Thymus (tissue), 14 donors: ENCODE results near the gene NDUFAF3. TPM values are rescaled to one million over a fixed set of nuclear protein-coding genes. Genes with fewer than 3 reads are reported as not detected.

Experiments used
- DNase-seq, 9 donors: peaks; one replicate each; pipeline ENCODE4 v3.0.0-alpha.2; 2013; ENCODE audit warnings: low spot score in 9 of 9, low read depth in 6 of 9, missing footprints in 1 of 9
- H3K27ac ChIP-seq, 2 donors: one replicate each; pipeline ENCODE4 v1.5.1; 2013; ENCODE audit warnings: control low read depth in 1 of 2, low read depth in 1 of 2, low read length in 1 of 2, mild to moderate bottlenecking in 1 of 2, moderate library complexity in 1 of 2
- H3K27me3 ChIP-seq, 2 donors: one replicate each; pipeline ENCODE4 v1.5.1; 2013; ENCODE audit warnings: low read length in 1 of 2; ENCODE audit not compliant: control insufficient read depth in 2 of 2, insufficient read depth in 1 of 2
- H3K36me3 ChIP-seq, 2 donors: one replicate each; pipeline ENCODE4 v1.5.1; 2013; ENCODE audit warnings: low read length in 1 of 2, mild to moderate bottlenecking in 1 of 2, moderate library complexity in 1 of 2; ENCODE audit not compliant: control insufficient read depth in 2 of 2, insufficient read depth in 2 of 2
- H3K4me1 ChIP-seq, 2 donors: one replicate each; pipeline ENCODE4 v1.5.1; 2013; ENCODE audit warnings: low read length in 2 of 2; ENCODE audit not compliant: control insufficient read depth in 2 of 2, insufficient read depth in 2 of 2
- H3K4me3 ChIP-seq, 2 donors: one replicate each; pipeline ENCODE4 v1.5.1; 2013; ENCODE audit warnings: low read length in 2 of 2, control low read depth in 1 of 2, mild to moderate bottlenecking in 1 of 2
- H3K9me3 ChIP-seq, 2 donors: one replicate each; pipeline ENCODE4 v1.5.1; 2013; ENCODE audit warnings: low read length in 1 of 2, mild to moderate bottlenecking in 1 of 2; ENCODE audit not compliant: control insufficient read depth in 2 of 2, insufficient read depth in 1 of 2
- WGBS: extraction: QIAGEN DNeasy Blood & Tissue Kit; methylation state at CpG from one replicate; pipeline ENCODE4 v1.1.7; 2013; 5-methylcytosine and 5-hydroxymethylcytosine counted together
- long read RNA-seq, 10 donors: transcript quantifications; one replicate each; lab custom pipeline, GENCODE V29; 2026
- polyA plus RNA-seq: library from polyadenylated mRNA; stranded (reverse); fragments of 200-250 nt; gene quantifications from one replicate; pipeline ENCODE4 v1.2.3, GENCODE V29; 2013
- total RNA-seq: library from RNA; stranded (reverse); fragments of 120-200 nt; gene quantifications from one replicate; pipeline ENCODE4 v1.2.4, GENCODE V29; 2013
- donor health status: healthy.

The NDUFAF3 gene, protein sequence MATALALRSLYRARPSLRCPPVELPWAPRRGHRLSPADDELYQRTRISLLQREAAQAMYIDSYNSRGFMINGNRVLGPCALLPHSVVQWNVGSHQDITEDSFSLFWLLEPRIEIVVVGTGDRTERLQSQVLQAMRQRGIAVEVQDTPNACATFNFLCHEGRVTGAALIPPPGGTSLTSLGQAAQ
- total RNA-seq (71.7 TPM), polyA plus RNA-seq (65.0 TPM)
- long read RNA-seq, donor 1, transcript NDUFAF3-202 (5 exons, 2,012 nt), result major isoform, 6 of 9 reads
- long read RNA-seq, donor 1, partial matches to known transcripts, result 0 of 9 reads
- long read RNA-seq, donor 1, other reads (novel, unspliced or antisense), result 0 of 9 reads
- long read RNA-seq, donor 2, transcript NDUFAF3-202 (5 exons, 2,012 nt), result major isoform, 118 of 139 reads
- long read RNA-seq, donor 2, partial matches to known transcripts, result 5 of 139 reads
- long read RNA-seq, donor 2, other reads (novel, unspliced or antisense), result 13 of 139 reads
- long read RNA-seq, donor 3, transcript NDUFAF3-206 (4 exons, 826 nt), result minor isoform, 5 of 104 reads
- long read RNA-seq, donor 3, transcript NDUFAF3-202 (5 exons, 2,012 nt), result major isoform, 85 of 104 reads
- long read RNA-seq, donor 3, partial matches to known transcripts, result 7 of 104 reads
- long read RNA-seq, donor 3, other reads (novel, unspliced or antisense), result 5 of 104 reads
- long read RNA-seq, donor 4, transcript NDUFAF3-202 (5 exons, 2,012 nt), result major isoform, 33 of 35 reads
- long read RNA-seq, donor 4, partial matches to known transcripts, result 0 of 35 reads
- long read RNA-seq, donor 4, other reads (novel, unspliced or antisense), result 0 of 35 reads
- long read RNA-seq, donor 5, transcript NDUFAF3-202 (5 exons, 2,012 nt), result major isoform, 76 of 99 reads
- long read RNA-seq, donor 5, partial matches to known transcripts, result 21 of 99 reads
- long read RNA-seq, donor 5, other reads (novel, unspliced or antisense), result 0 of 99 reads
- long read RNA-seq, donor 6, transcript NDUFAF3-202 (5 exons, 2,012 nt), result major isoform, 55 of 63 reads
- long read RNA-seq, donor 6, partial matches to known transcripts, result 0 of 63 reads
- long read RNA-seq, donor 6, other reads (novel, unspliced or antisense), result 6 of 63 reads
- long read RNA-seq, donor 7, transcript NDUFAF3-202 (5 exons, 2,012 nt), result major isoform, 59 of 94 reads
- long read RNA-seq, donor 7, partial matches to known transcripts, result 21 of 94 reads
- long read RNA-seq, donor 7, other reads (novel, unspliced or antisense), result 11 of 94 reads
- long read RNA-seq, donor 8, transcript NDUFAF3-202 (5 exons, 2,012 nt), result major isoform, 30 of 114 reads
- long read RNA-seq, donor 8, partial matches to known transcripts, result 60 of 114 reads
- long read RNA-seq, donor 8, other reads (novel, unspliced or antisense), result 22 of 114 reads
- long read RNA-seq, donor 9, transcript NDUFAF3-202 (5 exons, 2,012 nt), result major isoform, 50 of 54 reads
- long read RNA-seq, donor 9, partial matches to known transcripts, result 0 of 54 reads
- long read RNA-seq, donor 9, other reads (novel, unspliced or antisense), result 0 of 54 reads
- long read RNA-seq, donor 10, transcript NDUFAF3-202 (5 exons, 2,012 nt), result major isoform, 54 of 71 reads
- long read RNA-seq, donor 10, partial matches to known transcripts, result 0 of 71 reads
- long read RNA-seq, donor 10, other reads (novel, unspliced or antisense), result 12 of 71 reads

DNA sequence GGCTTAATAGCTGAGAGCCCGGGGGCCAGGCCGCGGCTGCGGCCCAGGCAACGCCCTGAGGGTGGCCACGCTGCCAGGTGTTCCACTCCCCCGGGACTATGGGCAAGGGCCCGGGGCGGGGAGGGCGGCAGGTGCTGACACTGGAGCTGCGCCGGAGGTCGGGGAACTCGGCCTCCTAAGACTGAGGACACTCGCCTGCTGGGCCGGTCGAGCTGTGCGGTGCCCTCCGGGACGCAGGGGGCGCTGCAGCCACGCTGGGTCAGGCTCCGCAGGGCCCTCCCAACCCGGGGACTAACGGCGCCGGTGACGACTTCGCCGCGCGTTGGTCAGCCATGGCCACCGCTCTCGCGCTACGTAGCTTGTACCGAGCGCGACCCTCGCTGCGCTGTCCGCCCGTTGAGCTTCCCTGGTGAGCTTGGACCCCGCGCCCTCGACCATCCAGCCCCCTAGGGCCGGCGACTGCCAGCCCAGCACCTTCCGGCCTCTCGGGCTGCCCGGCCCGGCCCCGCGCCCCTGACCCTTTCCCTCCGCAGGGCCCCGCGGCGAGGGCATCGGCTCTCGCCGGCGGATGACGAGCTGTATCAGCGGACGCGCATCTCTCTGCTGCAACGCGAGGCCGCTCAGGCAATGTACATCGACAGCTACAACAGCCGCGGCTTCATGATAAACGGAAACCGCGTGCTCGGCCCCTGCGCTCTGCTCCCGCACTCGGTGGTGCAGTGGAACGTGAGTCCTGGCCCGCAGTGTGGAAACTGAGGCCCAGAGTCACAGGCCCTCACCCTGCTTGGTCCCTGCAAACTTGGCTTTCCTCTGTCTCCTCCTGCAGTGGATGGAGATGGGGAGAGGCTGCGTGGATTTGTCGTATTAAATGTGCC lies at the start of gene NDUFAF3:
TSS of gene NDUFAF3 (plus strand) at position 309 of the 875 bp plus-strand sequence. CDS start at position 333, 24 bp downstream.
- Histone ChIP-seq H3K9me3 (peaks cover 0 to 8% of the 10 kb centered on the region in 2 donors), H3K27me3 (peaks cover 0 to 10% of the 10 kb centered on the region in 2 donors), H3K4me3 (peak within 1 kb of the TSS; percentile 86 to 99), H3K27ac (peak within 1 kb of the TSS; percentile 100), H3K36me3 (peaks cover 34 to 45% of the 10 kb centered on the region in 2 donors), H3K4me1 (peaks cover 11 to 39% of the 10 kb centered on the region in 2 donors)
- DNase-seq, result peak; percentile 76 to 93 (median 86)
- WGBS, result under 1% methylated on average over 83 of the region's 83 CpGs

DNA sequence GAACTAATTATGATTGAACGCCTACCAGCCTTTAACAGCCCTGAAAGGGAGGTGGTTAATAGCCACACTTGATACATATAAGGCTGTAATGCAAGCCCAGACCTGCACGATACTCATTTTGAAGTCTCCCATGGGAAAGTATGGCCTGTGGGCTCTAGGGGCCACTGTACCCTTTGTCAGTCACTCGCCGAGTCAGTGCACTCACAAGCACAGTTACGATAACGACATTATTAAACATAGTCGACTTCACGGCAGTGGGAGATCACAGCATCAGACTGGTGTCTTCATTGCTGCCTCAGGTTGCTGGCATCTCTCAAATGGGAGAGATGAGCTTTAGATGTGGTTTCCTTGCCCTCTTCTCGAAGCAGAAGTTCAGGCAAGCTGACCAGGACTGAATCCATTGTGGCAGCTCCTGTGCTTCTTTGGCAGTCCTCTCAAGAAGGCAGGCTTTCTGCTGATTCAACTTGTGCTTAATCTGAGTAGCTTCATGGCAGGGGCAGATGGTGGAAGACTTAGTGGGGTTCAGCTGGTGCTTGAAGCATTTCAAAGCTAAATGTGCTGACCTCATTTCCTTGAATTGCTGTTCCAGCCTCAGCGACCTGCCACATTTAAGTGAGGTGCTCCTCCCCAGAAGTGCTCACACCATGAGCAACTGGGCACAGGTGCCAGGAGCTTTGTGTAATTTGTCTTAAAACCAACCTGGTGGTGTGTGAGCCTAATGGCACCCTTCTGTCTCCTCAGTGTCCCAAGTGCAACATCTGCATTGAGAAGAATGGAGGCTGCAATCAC lies 47.7 kb upstream of the NDUFAF3 start:
- Histone ChIP-seq H3K27me3 (no peaks in the 10 kb centered on the region), H3K9me3 (no peaks in the 10 kb centered on the region), H3K4me3 (no peak overlapping the region), H3K36me3 (peaks cover 85 to 91% of the 10 kb centered on the region in 2 donors), H3K4me1 (no peaks in the 10 kb centered on the region), H3K27ac (peak overlapping the region in 1 of 2 donors; percentile 18)
- no peak for DNase-seq
- 91% methylated on average over 10 of the region's 10 CpGs for WGBS

DNA sequence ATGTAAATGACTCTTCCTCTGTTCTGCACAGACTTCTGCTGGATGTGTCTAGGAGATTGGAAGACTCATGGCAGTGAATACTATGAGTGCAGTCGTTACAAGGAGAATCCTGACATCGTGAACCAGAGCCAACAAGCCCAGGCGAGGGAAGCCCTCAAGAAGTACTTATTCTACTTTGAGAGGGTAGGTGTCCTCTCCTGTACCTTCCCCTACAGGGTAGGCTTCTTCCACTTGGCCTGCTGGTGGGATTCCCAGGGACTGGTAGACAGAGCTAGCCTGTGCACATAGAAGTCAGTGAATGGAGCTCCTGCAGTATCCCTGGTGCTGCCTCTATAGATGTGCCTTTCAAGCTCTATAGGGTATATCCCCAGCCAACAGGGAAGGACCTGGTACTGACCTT lies 42.5 kb upstream of the NDUFAF3 start:
- Histone ChIP-seq H3K27ac (no peak overlapping the region), H3K4me1 (no peaks in the 10 kb centered on the region), H3K4me3 (no peak overlapping the region), H3K27me3 (no peaks in the 10 kb centered on the region), H3K36me3 (peaks cover 76 to 90% of the 10 kb centered on the region in 2 donors), H3K9me3 (no peaks in the 10 kb centered on the region)
- no peak for DNase-seq
- WGBS, result 98% methylated on average over 3 of the region's 3 CpGs

DNA sequence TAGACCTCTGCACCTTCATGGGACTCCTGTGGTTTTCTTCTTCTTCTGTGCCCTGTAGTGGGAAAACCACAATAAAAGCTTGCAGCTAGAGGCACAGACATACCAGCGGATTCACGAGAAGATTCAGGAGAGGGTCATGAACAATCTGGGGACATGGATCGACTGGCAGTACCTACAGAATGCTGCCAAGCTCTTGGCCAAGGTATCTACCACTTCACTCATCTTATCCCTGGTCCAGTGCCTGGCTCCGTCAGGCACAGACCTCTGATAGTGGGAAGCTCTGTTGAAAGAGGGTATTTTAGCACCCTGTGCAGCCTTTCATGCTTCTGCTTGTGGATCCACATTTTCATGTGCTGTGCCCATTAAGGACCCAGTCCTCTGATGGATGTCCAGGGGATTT lies 41.6 kb upstream of the NDUFAF3 start:
- Histone ChIP-seq H3K27ac (no peak overlapping the region), H3K4me1 (no peaks in the 10 kb centered on the region), H3K27me3 (no peaks in the 10 kb centered on the region), H3K4me3 (no peak overlapping the region), H3K36me3 (peaks cover 70 to 90% of the 10 kb centered on the region in 2 donors), H3K9me3 (no peaks in the 10 kb centered on the region)
- WGBS, result 77% methylated on average over 4 of the region's 4 CpGs
- no peak for DNase-seq

DNA sequence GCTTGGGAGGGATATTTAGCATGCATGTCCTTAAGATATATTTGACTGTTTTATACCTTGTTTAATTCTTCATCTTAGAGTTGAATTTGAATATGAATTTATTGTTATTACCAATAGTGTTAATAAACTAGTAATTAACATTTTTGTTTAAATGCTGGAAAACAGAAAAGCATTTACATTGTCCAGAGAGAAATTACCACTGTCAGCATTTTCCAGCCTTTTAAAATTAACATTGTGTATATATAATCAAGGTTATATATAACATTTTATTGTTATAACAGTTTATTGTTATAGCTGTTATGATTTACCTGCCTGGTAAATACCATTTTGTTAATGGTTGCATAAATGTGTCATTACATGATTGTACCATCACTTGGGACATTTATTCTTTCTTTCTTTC lies 39.9 kb upstream of the NDUFAF3 start:
- Histone ChIP-seq H3K27me3 (no peaks in the 10 kb centered on the region), H3K4me3 (no peak overlapping the region), H3K36me3 (peaks cover 57 to 82% of the 10 kb centered on the region in 2 donors), H3K9me3 (no peaks in the 10 kb centered on the region), H3K27ac (no peak overlapping the region), H3K4me1 (no peaks in the 10 kb centered on the region)
- no peak for DNase-seq

DNA sequence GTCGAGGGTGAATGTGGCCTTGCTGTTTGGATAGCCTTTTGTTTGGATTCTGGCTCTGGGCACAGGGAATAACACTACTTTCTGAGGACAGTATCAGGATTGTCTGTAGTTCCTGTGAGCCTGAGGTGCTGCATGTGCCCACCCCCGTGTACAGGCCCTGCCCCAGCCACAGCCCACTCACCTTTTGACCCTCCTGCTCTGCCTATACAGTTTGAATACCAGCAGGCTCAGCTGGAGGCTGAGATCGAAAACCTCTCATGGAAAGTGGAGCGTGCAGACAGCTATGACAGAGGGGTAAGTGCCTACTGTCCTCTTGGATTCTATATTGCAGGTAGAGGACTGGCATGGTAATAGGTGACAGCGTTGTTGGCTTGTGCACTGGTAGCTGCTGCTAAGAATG lies 39.2 kb upstream of the NDUFAF3 start:
- Histone ChIP-seq H3K4me1 (no peaks in the 10 kb centered on the region), H3K27ac (no peak overlapping the region), H3K9me3 (no peaks in the 10 kb centered on the region), H3K36me3 (peaks cover 51 to 76% of the 10 kb centered on the region in 2 donors), H3K27me3 (no peaks in the 10 kb centered on the region), H3K4me3 (no peak overlapping the region)
- WGBS, result 97% methylated on average over 5 of the region's 5 CpGs
- no peak for DNase-seq

DNA sequence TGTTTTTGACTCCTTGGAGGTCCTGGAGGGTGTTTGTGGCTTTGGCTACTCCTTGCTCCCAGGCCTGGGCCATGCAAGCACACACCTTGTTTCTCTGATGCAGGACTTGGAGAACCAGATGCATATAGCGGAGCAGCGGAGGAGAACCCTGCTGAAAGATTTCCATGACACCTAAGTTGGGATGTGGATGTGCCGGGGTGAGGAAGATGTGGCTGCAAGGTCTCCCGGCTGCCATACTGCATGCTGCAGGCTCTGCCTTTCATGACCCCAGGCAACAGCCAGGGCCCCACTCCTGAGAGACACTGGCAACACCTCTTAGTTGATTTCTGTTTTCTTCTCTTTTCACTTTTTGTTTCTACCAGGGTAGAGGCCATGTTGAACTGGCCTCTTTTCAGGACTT lies 38.8 kb upstream of the NDUFAF3 start:
- 99% methylated on average over 4 of the region's 4 CpGs for WGBS

More for the DNA sequence above, 38.8 kb upstream of the NDUFAF3 start:
- no peaks in the 10 kb centered on the region for H3K27me3 ChIP-seq
- no peaks in the 10 kb centered on the region for H3K9me3 ChIP-seq
- peaks cover 0 to 2% of the 10 kb centered on the region in 2 donors for H3K4me1 ChIP-seq
- H3K4me3 ChIP-seq, result no peak overlapping the region
- H3K27ac ChIP-seq, result no peak overlapping the region
- peaks cover 47 to 72% of the 10 kb centered on the region in 2 donors for H3K36me3 ChIP-seq
- no peak for DNase-seq
